GM06990 (cell line): Measurements from ENCODE around the gene NIPSNAP2.

Source experiments
- DNase-seq: peaks from one replicate; pipeline ENCODE4 v3.0.0-alpha.2; 2011; ENCODE audit not compliant: insufficient read length; ENCODE audit errors: extremely low read depth
- H3K27me3 ChIP-seq: replicated peaks from 2 replicates; pipeline ENCODE4 v1.6.0; 2011; ENCODE audit warnings: low read length; ENCODE audit not compliant: control insufficient read depth, insufficient read depth
- H3K36me3 ChIP-seq: 2 replicates; pipeline ENCODE4 v1.5.1; 2011; ENCODE audit warnings: low read length; ENCODE audit not compliant: control insufficient read depth, insufficient read depth
- H3K4me3 ChIP-seq: replicated peaks from 2 replicates; pipeline ENCODE4 v1.5.1; 2011; ENCODE audit warnings: low read depth, mild to moderate bottlenecking, control low read depth, low read length
- TF ChIP-seq, protein P1 (sequence below): IDR thresholded peaks from 2 replicates; pipeline ENCODE4 v1.5.1; 2011; ENCODE audit warnings: low read length, control low read depth, mild to moderate bottlenecking, inconsistent platforms; ENCODE audit not compliant: insufficient read depth, poor library complexity, severe bottlenecking

The NIPSNAP2 gene

DNA sequence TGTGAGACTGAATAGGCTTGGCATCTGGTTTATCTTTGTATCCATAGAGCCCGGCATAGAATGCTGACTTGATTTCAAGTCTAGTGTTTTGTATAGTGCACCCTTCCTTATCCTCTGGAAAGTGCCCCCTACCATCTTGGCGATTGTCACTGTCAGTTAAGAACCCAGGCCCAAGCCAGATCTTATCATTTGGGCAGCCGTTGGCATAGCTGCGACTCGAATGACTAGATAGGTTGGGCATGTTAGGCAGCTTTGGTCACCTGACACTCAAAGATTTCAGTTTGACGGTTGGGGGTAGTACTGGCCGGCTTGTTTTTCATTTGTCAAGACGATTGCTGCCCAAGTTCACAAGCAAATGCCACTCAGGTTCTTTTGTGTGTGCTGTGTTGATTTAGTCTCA is 6.6 kb downstream of the NIPSNAP2 start:
- TF ChIP-seq, protein P1, sequence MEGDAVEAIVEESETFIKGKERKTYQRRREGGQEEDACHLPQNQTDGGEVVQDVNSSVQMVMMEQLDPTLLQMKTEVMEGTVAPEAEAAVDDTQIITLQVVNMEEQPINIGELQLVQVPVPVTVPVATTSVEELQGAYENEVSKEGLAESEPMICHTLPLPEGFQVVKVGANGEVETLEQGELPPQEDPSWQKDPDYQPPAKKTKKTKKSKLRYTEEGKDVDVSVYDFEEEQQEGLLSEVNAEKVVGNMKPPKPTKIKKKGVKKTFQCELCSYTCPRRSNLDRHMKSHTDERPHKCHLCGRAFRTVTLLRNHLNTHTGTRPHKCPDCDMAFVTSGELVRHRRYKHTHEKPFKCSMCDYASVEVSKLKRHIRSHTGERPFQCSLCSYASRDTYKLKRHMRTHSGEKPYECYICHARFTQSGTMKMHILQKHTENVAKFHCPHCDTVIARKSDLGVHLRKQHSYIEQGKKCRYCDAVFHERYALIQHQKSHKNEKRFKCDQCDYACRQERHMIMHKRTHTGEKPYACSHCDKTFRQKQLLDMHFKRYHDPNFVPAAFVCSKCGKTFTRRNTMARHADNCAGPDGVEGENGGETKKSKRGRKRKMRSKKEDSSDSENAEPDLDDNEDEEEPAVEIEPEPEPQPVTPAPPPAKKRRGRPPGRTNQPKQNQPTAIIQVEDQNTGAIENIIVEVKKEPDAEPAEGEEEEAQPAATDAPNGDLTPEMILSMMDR = no peak
- Histone ChIP-seq H3K36me3 (no peaks in the 10 kb centered on the region; the same call in 1 of the 2 replicates), H3K4me3 (no peak overlapping the region), H3K27me3 (no peaks in the 10 kb centered on the region)
- no peak for DNase-seq

DNA sequence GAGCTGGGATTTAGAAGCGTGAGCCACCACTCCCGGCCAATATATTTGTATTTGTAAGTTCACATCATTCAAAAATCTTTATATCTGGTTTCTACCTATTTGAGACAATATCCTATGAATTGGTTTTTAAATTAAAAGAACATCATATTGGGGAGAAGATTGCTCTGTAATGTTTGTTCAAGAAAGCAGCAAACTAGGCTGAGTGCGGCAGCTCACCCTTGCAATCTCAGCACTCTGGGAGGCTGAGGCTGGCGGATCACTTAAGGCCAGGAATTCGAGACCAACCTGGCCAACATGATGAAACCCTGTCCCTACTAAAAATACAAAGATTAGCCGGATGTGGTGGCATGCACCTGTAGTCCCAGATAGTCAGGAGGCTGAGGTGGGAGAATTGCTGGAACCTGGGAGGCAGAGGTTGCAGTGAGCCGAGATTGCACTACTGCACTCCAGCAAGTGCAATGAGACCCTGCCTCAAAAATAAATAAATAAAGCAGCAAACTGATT is 9.4 kb downstream of the NIPSNAP2 start:
- Histone ChIP-seq H3K4me3 (no peak overlapping the region), H3K36me3 (peaks cover 2% of the 10 kb centered on the region), H3K27me3 (no peaks in the 10 kb centered on the region)
- TF ChIP-seq, protein P1 = no peak
- DNase-seq = no peak

DNA sequence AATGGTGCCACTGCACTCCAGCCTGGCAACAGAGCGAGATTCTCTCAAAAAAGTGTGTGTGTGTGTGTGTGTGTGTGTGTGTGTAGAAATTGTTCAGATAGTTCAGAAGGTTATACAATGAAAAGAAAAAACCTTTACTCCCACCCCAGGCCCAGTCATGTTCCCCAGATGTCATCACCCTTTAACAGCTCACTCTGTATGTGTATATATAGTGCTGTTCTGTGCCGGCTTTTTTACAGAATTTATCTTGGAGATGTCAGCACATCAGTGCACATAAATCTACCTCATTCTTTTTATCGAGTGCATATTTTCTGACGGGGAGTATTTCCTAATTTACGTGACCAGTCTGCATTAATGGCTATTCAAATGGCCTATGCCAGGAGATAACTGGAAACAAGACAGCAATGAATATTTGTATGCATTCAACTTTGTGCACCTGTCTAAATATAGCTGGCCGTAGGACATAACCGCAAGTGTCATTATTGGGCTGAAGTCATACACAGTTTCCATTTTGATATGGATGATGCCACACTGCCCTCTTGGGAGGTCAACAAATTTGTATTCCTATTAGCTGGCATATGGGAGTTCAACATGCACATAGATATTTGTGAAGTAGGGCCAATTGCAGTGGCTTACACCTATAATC is 11.7 kb downstream of the NIPSNAP2 start:
- peaks cover 5% of the 10 kb centered on the region for H3K36me3 ChIP-seq
- DNase-seq = no peak
- H3K27me3 ChIP-seq = no peaks in the 10 kb centered on the region
- no peak overlapping the region for H3K4me3 ChIP-seq
- TF ChIP-seq, protein P1 = no peak

DNA sequence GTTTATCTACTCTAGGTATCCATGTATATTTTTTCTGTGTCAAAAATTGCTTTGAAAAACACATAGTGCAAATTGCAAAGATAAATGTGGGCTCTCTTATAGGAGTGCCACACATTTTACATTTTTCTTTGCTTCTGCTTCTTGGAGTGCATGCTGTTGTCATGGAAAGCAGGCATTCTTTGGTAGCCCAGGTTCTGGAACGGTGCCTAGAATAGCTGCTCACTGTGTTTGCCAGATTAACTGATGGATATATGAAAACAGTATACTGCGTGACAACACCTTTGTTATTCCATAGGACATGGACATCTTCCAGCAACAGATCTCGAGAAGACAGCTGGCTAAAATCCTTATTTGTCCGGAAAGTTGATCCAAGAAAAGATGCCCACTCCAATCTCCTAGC is 13.4 kb downstream of the NIPSNAP2 start:
- H3K36me3 ChIP-seq = peaks cover 5% of the 10 kb centered on the region
- no peak for DNase-seq

DNA sequence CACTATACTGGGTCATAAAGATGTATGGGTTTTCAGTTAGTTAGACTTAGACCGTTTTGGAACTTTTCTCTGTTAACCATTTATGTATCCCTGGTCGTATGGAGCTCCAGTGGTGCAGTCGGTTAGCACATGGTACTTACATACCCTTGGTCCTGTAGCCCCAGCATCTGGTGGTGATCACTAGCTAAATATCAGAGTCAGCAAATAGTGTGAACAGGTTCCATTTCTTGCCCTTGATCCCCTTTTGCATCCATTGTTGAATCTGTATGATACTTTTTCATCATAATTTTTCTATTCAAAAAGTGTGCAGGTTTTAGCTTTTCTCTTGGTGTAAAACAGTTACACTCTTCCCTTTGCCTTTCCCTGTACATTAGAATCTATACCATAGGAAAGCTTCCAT is 15.9 kb downstream of the NIPSNAP2 start:
- H3K27me3 ChIP-seq = no peaks in the 10 kb centered on the region
- DNase-seq = no peak
- no peak overlapping the region for H3K4me3 ChIP-seq
- peaks cover 5% of the 10 kb centered on the region for H3K36me3 ChIP-seq
- TF ChIP-seq, protein P1 = no peak

More for the DNA sequence above, 13.4 kb downstream of the NIPSNAP2 start:
- TF ChIP-seq, protein P1 = no peak
- Histone ChIP-seq H3K4me3 (no peak overlapping the region), H3K27me3 (no peaks in the 10 kb centered on the region)
